Upper lobe of left lung (tissue), 6 donors: ENCODE data around the gene ST3GAL5. TPM values are rescaled to one million over a fixed set of nuclear protein-coding genes. Genes with fewer than 3 reads are reported as not detected.
"Not testable (repeated sequence)": the region's sequence is repeated elsewhere in the genome, so short reads cannot be mapped to it uniquely, and the experiment has no call there.

Experiments used
- ATAC-seq, 2 donors: fragments of 200-7000 bp; cut with Tn5 transposase; one replicate each; pipeline ENCODE4 v1.9.1; 2022; ENCODE audit warnings: mild to moderate bottlenecking in 2 of 2, moderate library complexity in 2 of 2; ENCODE audit not compliant: low FRiP score in 2 of 2
- DNase-seq, 2 donors: peaks; one replicate each; pipeline ENCODE4 v3.0.0-alpha.2; 2019 to 2020
- H3K27ac ChIP-seq, 4 donors: fragments of 200-600 bp; sonication (generic); one replicate each; pipeline ENCODE4 v1.5.1; 2016 to 2019
- H3K27me3 ChIP-seq, 4 donors: fragments of 200-600 bp; sonication (generic); one replicate each; pipeline ENCODE4 v1.5.1; 2017 to 2019
- H3K36me3 ChIP-seq, 4 donors: fragments of 200-600 bp; sonication (generic); one replicate each; pipeline ENCODE4 v1.5.1; 2016 to 2019
- H3K4me1 ChIP-seq, 4 donors: fragments of 200-600 bp; sonication (generic); one replicate each; pipeline ENCODE4 v1.5.1; 2018 to 2019
- H3K4me3 ChIP-seq, 4 donors: fragments of 200-600 bp; sonication (generic); one replicate each; pipeline ENCODE4 v1.5.1; 2017 to 2019; ENCODE audit warnings: mild to moderate bottlenecking in 2 of 4, moderate library complexity in 1 of 4
- H3K9me3 ChIP-seq, 4 donors: fragments of 200-600 bp; sonication (generic); one replicate each; pipeline ENCODE4 v1.5.1; 2018 to 2019
- EP300 ChIP-seq, 4 donors: sonication (generic); formaldehyde crosslinking; IDR thresholded peaks; one replicate each; pipeline ENCODE4 v1.5.1; 2017; ENCODE audit warnings: antibody characterized with exemption in 4 of 4, control low read depth in 2 of 4
- POLR2A ChIP-seq, 4 donors: fragments of 450-650 bp; IDR thresholded peaks; one replicate each; pipeline ENCODE4 v1.5.1; 2016 to 2017; ENCODE audit warnings: antibody characterized with exemption in 4 of 4, mild to moderate bottlenecking in 2 of 4
- POLR2AphosphoS5 ChIP-seq, 2 donors: sonication (generic); formaldehyde crosslinking; IDR thresholded peaks; one replicate each; pipeline ENCODE4 v1.5.1; 2017; ENCODE audit warnings: antibody characterized with exemption in 2 of 2
- WGBS, 2 donors: methylation state at CpG; one replicate each; pipeline ENCODE4 v1.1.5; 2017 to 2018; 5-methylcytosine and 5-hydroxymethylcytosine counted together
- total RNA-seq, 6 donors: library from RNA; depleted of rRNA in 4 of 6; stranded (reverse); fragments of >200 nt in 4 of 6; gene quantifications; one replicate each; pipeline versions ENCODE4 v1.1.0 to v1.2.1, GENCODE V29; 2016 to 2021
- TF ChIP-seq, protein P1 (sequence below), 6 experiments: fragments of 450-650 bp in 4 of 6; fragments of 200-600 bp in 2 of 6; sonication (generic) in 2 of 6; IDR thresholded peaks; one replicate each; pipeline ENCODE4 v1.5.1; 2016 to 2019; ENCODE audit warnings: antibody characterized with exemption in 6 of 6
- donor health status: DM: no; HTN: no; CAD: no; lungs with moderate emphysema.
- donor health status: DM: no; HTN: yes; CAD: no; lungs with severe emphysema.

The ST3GAL5 gene
- total RNA-seq, 6 donors from 2014 or later: 54.5 to 162 (median 83.8) TPM

DNA sequence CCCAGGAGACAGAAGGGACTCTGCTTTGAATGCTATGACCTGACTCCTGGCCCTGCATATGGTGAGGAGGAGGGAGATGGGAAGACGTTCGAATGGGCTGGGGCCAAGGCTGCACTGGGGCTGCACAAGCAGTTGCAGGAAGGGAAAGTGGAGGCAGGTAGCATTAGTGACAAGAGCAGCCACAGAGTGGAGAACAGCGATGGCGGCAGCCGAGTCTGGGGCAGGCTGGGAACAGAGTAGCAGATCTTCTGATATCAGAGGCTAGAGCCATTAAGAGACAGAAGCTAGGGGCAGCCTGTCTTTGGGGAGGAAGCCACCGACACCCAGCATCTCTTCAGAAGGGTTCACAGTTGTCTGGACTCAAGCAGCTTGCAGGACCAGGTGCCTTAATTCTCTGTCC is 50.1 kb downstream of the ST3GAL5 start:
- TF ChIP-seq, protein P1, sequence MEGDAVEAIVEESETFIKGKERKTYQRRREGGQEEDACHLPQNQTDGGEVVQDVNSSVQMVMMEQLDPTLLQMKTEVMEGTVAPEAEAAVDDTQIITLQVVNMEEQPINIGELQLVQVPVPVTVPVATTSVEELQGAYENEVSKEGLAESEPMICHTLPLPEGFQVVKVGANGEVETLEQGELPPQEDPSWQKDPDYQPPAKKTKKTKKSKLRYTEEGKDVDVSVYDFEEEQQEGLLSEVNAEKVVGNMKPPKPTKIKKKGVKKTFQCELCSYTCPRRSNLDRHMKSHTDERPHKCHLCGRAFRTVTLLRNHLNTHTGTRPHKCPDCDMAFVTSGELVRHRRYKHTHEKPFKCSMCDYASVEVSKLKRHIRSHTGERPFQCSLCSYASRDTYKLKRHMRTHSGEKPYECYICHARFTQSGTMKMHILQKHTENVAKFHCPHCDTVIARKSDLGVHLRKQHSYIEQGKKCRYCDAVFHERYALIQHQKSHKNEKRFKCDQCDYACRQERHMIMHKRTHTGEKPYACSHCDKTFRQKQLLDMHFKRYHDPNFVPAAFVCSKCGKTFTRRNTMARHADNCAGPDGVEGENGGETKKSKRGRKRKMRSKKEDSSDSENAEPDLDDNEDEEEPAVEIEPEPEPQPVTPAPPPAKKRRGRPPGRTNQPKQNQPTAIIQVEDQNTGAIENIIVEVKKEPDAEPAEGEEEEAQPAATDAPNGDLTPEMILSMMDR (IDR thresholded peaks at IDR 0.05): no peak
- TF ChIP-seq POLR2AphosphoS5 (IDR thresholded peaks at IDR 0.05) (no peak), POLR2A (IDR thresholded peaks at IDR 0.05) (no peak), EP300 (IDR thresholded peaks at IDR 0.05) (no peak)
- Histone ChIP-seq H3K27me3 (no peaks in the 10 kb centered on the region), H3K36me3 (peaks cover under 1 to 29% (median 12%) of the 10 kb centered on the region in 4 donors), H3K4me1 (no peaks in the 10 kb centered on the region), H3K9me3 (no peaks in the 10 kb centered on the region), H3K27ac (no peak overlapping the region), H3K4me3 (no peak overlapping the region)
- WGBS, 2 donors: 88 to 96% methylated on average over 6 of the region's 6 CpGs
- ATAC-seq (no peak), DNase-seq (no peak)

- peaks cover 0 to 25% (median 12%) of the 10 kb centered on the region in 4 donors for H3K36me3 ChIP-seq
- WGBS, 2 donors: 74 to 91% methylated on average over 4 of the region's 4 CpGs
- no peak overlapping the region for H3K4me3 ChIP-seq
- no peaks in the 10 kb centered on the region for H3K27me3 ChIP-seq
- no peak overlapping the region for H3K27ac ChIP-seq
- no peaks in the 10 kb centered on the region for H3K9me3 ChIP-seq
- no peaks in the 10 kb centered on the region for H3K4me1 ChIP-seq
- DNase-seq: no peak
- TF ChIP-seq POLR2A (IDR thresholded peaks at IDR 0.05) (no peak), EP300 (IDR thresholded peaks at IDR 0.05) (no peak), POLR2AphosphoS5 (IDR thresholded peaks at IDR 0.05) (no peak)
- TF ChIP-seq, protein P1 (IDR thresholded peaks at IDR 0.05): no peak
- peak in 1 of 2 donors; percentile 34 for ATAC-seq
Observed at GRCh38 chr2:85838181-85838580, 50.6 kb downstream of the ST3GAL5 start.

DNA sequence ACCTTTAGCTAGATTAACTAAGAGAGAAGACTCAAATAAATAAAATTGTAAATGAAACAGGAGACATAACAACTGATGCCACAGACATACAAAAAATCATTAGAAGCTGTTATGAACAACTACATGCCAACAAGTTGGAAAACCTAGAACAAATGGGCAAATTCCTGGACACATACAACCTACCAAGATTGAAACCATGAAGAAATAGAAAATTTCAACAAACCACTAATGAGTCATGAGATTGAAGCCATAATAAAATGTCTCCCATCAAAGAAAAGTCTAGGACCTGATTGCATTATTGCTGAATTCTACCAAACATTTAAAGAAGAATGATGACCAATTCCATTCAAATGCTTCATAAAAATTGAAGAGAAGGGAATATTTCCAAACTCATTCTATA is 54.3 kb downstream of the ST3GAL5 start:
- Histone ChIP-seq H3K4me3 (no peak overlapping the region), H3K27me3 (no peaks in the 10 kb centered on the region), H3K27ac (no peak overlapping the region), H3K36me3 (peaks cover 0 to 5% (median 1%) of the 10 kb centered on the region in 4 donors), H3K9me3 (no peaks in the 10 kb centered on the region), H3K4me1 (no peaks in the 10 kb centered on the region)
- ATAC-seq: no peak
- TF ChIP-seq, protein P1 (IDR thresholded peaks at IDR 0.05): no peak
- TF ChIP-seq POLR2AphosphoS5 (IDR thresholded peaks at IDR 0.05): no peak
- TF ChIP-seq EP300 (IDR thresholded peaks at IDR 0.05): no peak
- no peak for TF ChIP-seq POLR2A (IDR thresholded peaks at IDR 0.05)
- no peak for DNase-seq

DNA sequence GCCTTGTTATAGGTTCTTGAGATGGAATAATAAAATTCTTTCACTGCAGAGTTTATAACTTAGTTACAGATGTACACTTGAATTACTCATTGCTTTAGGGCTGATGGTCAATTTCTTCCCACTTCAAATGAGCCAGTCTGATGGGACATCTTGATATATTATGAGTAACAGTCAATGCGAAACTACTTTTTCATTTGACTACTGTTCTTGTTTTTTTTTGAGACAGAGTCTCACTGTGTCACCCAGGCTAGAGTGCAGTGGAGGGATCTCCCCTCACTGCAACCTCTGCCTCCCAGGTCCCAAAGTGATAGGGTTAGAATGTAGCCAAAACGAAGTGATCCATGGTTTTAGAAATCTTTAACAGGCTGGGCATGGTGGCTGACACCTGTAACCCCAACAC is 57.1 kb downstream of the ST3GAL5 start:
- Histone ChIP-seq H3K27me3 (no peaks in the 10 kb centered on the region), H3K9me3 (no peaks in the 10 kb centered on the region), H3K27ac (no peak overlapping the region), H3K4me1 (peaks cover 3 to 10% (median 7%) of the 10 kb centered on the region in 4 donors), H3K4me3 (no peak overlapping the region), H3K36me3 (no peaks in the 10 kb centered on the region)
- ATAC-seq: no peak
- TF ChIP-seq POLR2AphosphoS5 (IDR thresholded peaks at IDR 0.05): no peak
- TF ChIP-seq POLR2A (IDR thresholded peaks at IDR 0.05): no peak
- TF ChIP-seq, protein P1 (IDR thresholded peaks at IDR 0.05): no peak
- no peak for TF ChIP-seq EP300 (IDR thresholded peaks at IDR 0.05)
- 83 to 100% methylated on average over 2 of the region's 2 CpGs for WGBS, 2 donors
- no peak for DNase-seq

GRCh38 chr2:85830645-85831044 is 58.1 kb downstream of the ST3GAL5 start:
- Histone ChIP-seq H3K4me1 (peaks cover 3 to 10% (median 7%) of the 10 kb centered on the region in 4 donors), H3K9me3 (no peaks in the 10 kb centered on the region), H3K27ac (no peak overlapping the region), H3K27me3 (no peaks in the 10 kb centered on the region), H3K4me3 (no peak overlapping the region), H3K36me3 (no peaks in the 10 kb centered on the region)
- TF ChIP-seq POLR2AphosphoS5 (IDR thresholded peaks at IDR 0.05): no peak
- TF ChIP-seq, protein P1 (IDR thresholded peaks at IDR 0.05): peak in 1 of 6 experiments; percentile 26
- ATAC-seq (no peak), DNase-seq (no peak)
- WGBS, 2 donors: 47 to 85% methylated on average over 1 of the region's 1 CpG

DNA sequence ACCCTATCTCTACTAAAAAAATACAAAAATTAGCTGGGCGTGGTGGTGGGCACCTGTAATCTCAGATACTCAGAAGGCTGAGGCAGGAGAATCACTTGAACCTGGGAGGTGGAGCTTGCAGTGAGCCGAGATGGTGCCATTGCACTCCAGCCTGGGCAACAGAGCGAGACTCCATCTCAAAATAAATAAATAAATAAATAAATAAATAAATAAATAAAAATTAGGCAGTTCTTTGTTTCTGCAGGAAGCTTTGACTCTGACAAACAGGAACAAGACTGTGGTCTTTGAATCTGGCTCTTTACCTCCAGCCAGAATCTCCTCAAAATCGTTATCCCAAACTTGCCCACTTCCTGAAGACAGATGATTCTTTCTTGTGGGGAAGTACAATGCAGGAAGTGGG is 59.4 kb downstream of the ST3GAL5 start:
- not testable (repeated sequence) for H3K4me3 ChIP-seq, H3K27me3 ChIP-seq, H3K36me3 ChIP-seq, H3K9me3 ChIP-seq, DNase-seq, H3K27ac ChIP-seq, ATAC-seq
- H3K4me1 ChIP-seq: peaks cover 3 to 10% (median 7%) of the 10 kb centered on the region in 4 donors
- 81 to 83% methylated on average over 4 of the region's 4 CpGs for WGBS, 2 donors
